Mesenchymal stem cell (in vitro differentiated cells and primary cell): ENCODE results near the gene ATP5ME.

ENCODE experiments used
- DNase-seq: peaks from one replicate; pipeline ENCODE4 v3.0.0-alpha.2; 2013
- H2AFZ ChIP-seq: one replicate; pipeline ENCODE4 v1.6.1; 2013; ENCODE audit warnings: low read depth, mild to moderate bottlenecking, control low read depth, inconsistent platforms, low read length, moderate library complexity
- H2AK5ac ChIP-seq: 2 replicates; pipeline ENCODE4 v1.6.1; 2013; ENCODE audit warnings: low read length, moderate library complexity, mild to moderate bottlenecking, inconsistent platforms; ENCODE audit not compliant: severe bottlenecking
- H2BK120ac ChIP-seq: one replicate; pipeline ENCODE4 v1.6.1; 2013; ENCODE audit warnings: low read depth, mild to moderate bottlenecking, inconsistent platforms, low read length, moderate library complexity
- H2BK12ac ChIP-seq, 2 experiments: one replicate each; pipeline ENCODE4 v1.6.1; 2013; ENCODE audit warnings: inconsistent platforms in 2 of 2, low read length in 2 of 2, mild to moderate bottlenecking in 2 of 2, moderate library complexity in 2 of 2, control low read depth in 1 of 2
- H2BK15ac ChIP-seq: one replicate; pipeline ENCODE4 v1.6.1; 2013; ENCODE audit warnings: mild to moderate bottlenecking, low read depth, inconsistent platforms; ENCODE audit not compliant: poor library complexity, severe bottlenecking
- H2BK5ac ChIP-seq: 2 replicates; pipeline ENCODE4 v1.6.1; 2013; ENCODE audit warnings: low read depth, mild to moderate bottlenecking, low read length, control low read depth, inconsistent platforms; ENCODE audit not compliant: poor library complexity, severe bottlenecking
- H3K14ac ChIP-seq, 2 experiments: one replicate each; pipeline ENCODE4 v1.6.1; 2013; ENCODE audit warnings: inconsistent platforms in 2 of 2, low read length in 2 of 2, control low read depth in 1 of 2, mild to moderate bottlenecking in 1 of 2, moderate library complexity in 1 of 2
- H3K18ac ChIP-seq, 2 experiments: one replicate each; pipeline ENCODE4 v1.6.1; 2013; ENCODE audit warnings: inconsistent platforms in 2 of 2, low read length in 2 of 2, control low read depth in 1 of 2, low read depth in 1 of 2, mild to moderate bottlenecking in 1 of 2
- H3K23ac ChIP-seq, 2 experiments: one replicate each; pipeline ENCODE4 v1.6.1; 2013; ENCODE audit warnings: inconsistent platforms in 2 of 2, low read length in 2 of 2, mild to moderate bottlenecking in 2 of 2, moderate library complexity in 2 of 2, control low read depth in 1 of 2
- H3K27ac ChIP-seq: 2 replicates; pipeline ENCODE4 v1.5.1; 2013; ENCODE audit warnings: mild to moderate bottlenecking, moderate library complexity, low read length, control low read depth, inconsistent platforms; ENCODE audit not compliant: poor library complexity, severe bottlenecking
- H3K27me3 ChIP-seq, 2 experiments: 2 replicates each; pipeline versions ENCODE4 v1.6.1 to v1.7.0; 2013; ENCODE audit warnings: low read length in 2 of 2, mild to moderate bottlenecking in 2 of 2, moderate library complexity in 2 of 2, control low read depth in 1 of 2, inconsistent platforms in 1 of 2; ENCODE audit not compliant: control insufficient read depth in 1 of 2, insufficient read depth in 1 of 2
- H3K36me3 ChIP-seq, 2 experiments: 2 replicates each; pipeline versions ENCODE4 v1.6.1 to v1.7.0; 2013; ENCODE audit warnings: low read length in 2 of 2, control low read depth in 1 of 2, inconsistent platforms in 1 of 2, low read depth in 1 of 2, mild to moderate bottlenecking in 1 of 2; ENCODE audit not compliant: insufficient read depth in 2 of 2, control insufficient read depth in 1 of 2
- H3K4ac ChIP-seq, 2 experiments: one replicate each; pipeline ENCODE4 v1.6.1; 2013; ENCODE audit warnings: inconsistent platforms in 2 of 2, low read length in 2 of 2, mild to moderate bottlenecking in 2 of 2, moderate library complexity in 2 of 2, control low read depth in 1 of 2, low read depth in 1 of 2
- H3K4me1 ChIP-seq: 2 replicates; pipeline ENCODE4 v1.6.1; 2013; ENCODE audit warnings: low read depth, low read length, control low read depth; ENCODE audit not compliant: control insufficient read depth, insufficient read depth
- H3K4me2 ChIP-seq: 2 replicates; pipeline ENCODE4 v1.6.1; 2013; ENCODE audit warnings: low read length, mild to moderate bottlenecking, inconsistent platforms; ENCODE audit not compliant: poor library complexity, severe bottlenecking
- H3K4me3 ChIP-seq, 2 experiments: 2 replicates each; pipeline versions ENCODE4 v1.5.1 to v1.7.0; 2013; ENCODE audit warnings: low read length in 2 of 2, mild to moderate bottlenecking in 2 of 2, control low read depth in 1 of 2, low read depth in 1 of 2; ENCODE audit not compliant: insufficient read depth in 1 of 2
- H3K79me1 ChIP-seq: replicated peaks from 2 replicates; pipeline ENCODE4 v1.6.1; 2013; ENCODE audit warnings: mild to moderate bottlenecking, control low read depth, low read length, inconsistent platforms; ENCODE audit not compliant: poor library complexity, severe bottlenecking
- H3K9ac ChIP-seq: 2 replicates; pipeline ENCODE4 v1.7.0; 2013; ENCODE audit warnings: mild to moderate bottlenecking, low read length, moderate library complexity
- H3K9me3 ChIP-seq: 2 replicates; pipeline ENCODE4 v1.7.0; 2013; ENCODE audit warnings: mild to moderate bottlenecking, low read length; ENCODE audit not compliant: control insufficient read depth
- H4K8ac ChIP-seq: one replicate; pipeline ENCODE4 v1.6.1; 2013; ENCODE audit warnings: inconsistent platforms, mild to moderate bottlenecking, low read length, moderate library complexity
- H4K91ac ChIP-seq: one replicate; pipeline ENCODE4 v1.6.1; 2013; ENCODE audit warnings: mild to moderate bottlenecking, low read length, inconsistent platforms
- WGBS: methylation state at CpG from one replicate; pipeline ENCODE4 v1.1.7; 2013; ENCODE audit warnings: mixed read lengths; 5-methylcytosine and 5-hydroxymethylcytosine counted together

The ATP5ME gene

DNA sequence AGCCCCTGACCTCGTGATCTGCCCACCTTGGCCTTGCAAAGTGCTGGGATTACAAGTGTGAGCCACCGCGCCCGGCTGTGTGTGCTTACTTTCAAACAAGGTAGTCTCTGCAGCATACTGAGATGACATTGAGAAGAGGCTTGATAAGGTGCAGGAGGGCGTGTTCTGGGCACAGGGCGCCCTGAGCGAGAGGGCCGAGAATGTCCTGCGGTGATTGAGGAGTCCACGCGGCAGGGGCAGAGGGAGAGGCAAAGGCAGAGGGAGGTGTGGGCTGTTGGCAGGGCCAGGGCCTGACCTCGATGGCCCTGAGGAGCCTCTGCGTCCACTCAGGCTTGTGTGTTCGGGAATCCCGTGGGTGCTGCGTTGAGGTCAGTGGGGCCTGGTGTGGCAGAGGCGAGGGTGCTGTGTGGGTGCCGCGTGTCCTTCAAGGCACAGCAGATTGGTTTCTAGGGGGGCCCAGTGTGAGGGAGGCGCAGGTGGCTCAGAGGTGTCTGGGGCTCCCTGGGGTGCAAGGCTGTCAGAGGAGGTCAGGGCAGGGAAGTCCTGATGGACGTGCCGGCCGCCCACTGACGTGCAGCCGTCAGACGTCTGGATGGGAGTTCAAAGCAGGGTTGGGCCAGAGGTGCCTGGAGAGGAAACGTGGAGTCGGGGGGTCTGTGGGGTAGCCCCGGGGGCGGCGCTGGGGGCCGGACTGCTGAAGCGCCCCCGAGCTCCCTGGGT, 43.7 kb upstream of the ATP5ME start:
- H3K4ac ChIP-seq, result no peak overlapping the region
- H2BK12ac ChIP-seq, result no peak overlapping the region
- 94% methylated on average over 34 of the region's 34 CpGs for WGBS
- H4K91ac ChIP-seq, result no peak overlapping the region
- H3K27ac ChIP-seq, result no peak overlapping the region
- no peak overlapping the region for H3K9ac ChIP-seq
- no peak overlapping the region for H3K23ac ChIP-seq
- no peak overlapping the region for H4K8ac ChIP-seq
- DNase-seq, result no peak
- H3K14ac ChIP-seq, result no peak overlapping the region
- H2BK120ac ChIP-seq, result no peak overlapping the region
- H3K4me3 ChIP-seq, result no peak overlapping the region
- no peaks in the 10 kb centered on the region for H3K9me3 ChIP-seq
- no peak overlapping the region for H3K18ac ChIP-seq
- no peaks in the 10 kb centered on the region for H3K27me3 ChIP-seq
- H3K4me1 ChIP-seq, result peaks cover 47% of the 10 kb centered on the region
- H3K36me3 ChIP-seq, result peaks cover 8 to 67% of the 10 kb centered on the region in 2 experiments
- H2AK5ac ChIP-seq, result no peak overlapping the region
- H3K79me1 ChIP-seq, result peaks cover 6% of the 10 kb centered on the region
- H3K4me2 ChIP-seq, result no peak overlapping the region
- no peak overlapping the region for H2BK15ac ChIP-seq
- H2AFZ ChIP-seq, result no peak overlapping the region
- H2BK5ac ChIP-seq, result no peak overlapping the region

DNA sequence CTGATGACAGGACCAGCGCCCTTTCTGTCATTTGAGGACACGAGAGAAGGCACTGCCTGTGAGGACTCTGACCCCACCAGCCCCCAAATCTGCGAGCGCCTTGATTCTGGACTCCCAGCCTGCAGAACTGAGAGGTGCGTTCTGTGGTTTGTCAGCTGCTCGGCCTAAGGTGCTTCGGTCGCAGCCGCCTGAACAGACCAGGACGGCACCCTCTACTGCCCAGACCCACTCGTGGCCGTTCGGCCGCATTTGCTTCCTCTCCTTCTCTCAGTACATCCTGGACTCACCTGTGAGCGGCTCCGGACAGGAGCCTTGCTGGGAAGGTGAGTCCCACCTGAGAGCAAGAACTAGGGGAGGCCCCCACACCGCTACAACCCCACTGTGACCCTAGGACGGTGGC, 40.0 kb upstream of the ATP5ME start:
- H3K27me3 ChIP-seq, result no peaks in the 10 kb centered on the region
- H3K4me2 ChIP-seq, result no peak overlapping the region
- no peaks in the 10 kb centered on the region for H3K9me3 ChIP-seq
- no peak overlapping the region for H3K9ac ChIP-seq
- no peak overlapping the region for H4K91ac ChIP-seq
- DNase-seq, result no peak
- no peak overlapping the region for H2BK5ac ChIP-seq
- H4K8ac ChIP-seq, result no peak overlapping the region
- peaks cover 32% of the 10 kb centered on the region for H3K4me1 ChIP-seq
- 98% methylated on average over 18 of the region's 18 CpGs for WGBS
- no peak overlapping the region for H2AFZ ChIP-seq
- no peak overlapping the region for H3K18ac ChIP-seq
- H3K79me1 ChIP-seq, result no peaks in the 10 kb centered on the region
- H2AK5ac ChIP-seq, result no peak overlapping the region
- H3K23ac ChIP-seq, result no peak overlapping the region
- no peak overlapping the region for H3K4me3 ChIP-seq
- no peak overlapping the region for H2BK120ac ChIP-seq
- peaks cover 11 to 41% of the 10 kb centered on the region in 2 experiments for H3K36me3 ChIP-seq
- no peak overlapping the region for H3K4ac ChIP-seq
- H3K14ac ChIP-seq, result no peak overlapping the region
- H2BK15ac ChIP-seq, result no peak overlapping the region
- no peak overlapping the region for H3K27ac ChIP-seq
- no peak overlapping the region for H2BK12ac ChIP-seq

DNA sequence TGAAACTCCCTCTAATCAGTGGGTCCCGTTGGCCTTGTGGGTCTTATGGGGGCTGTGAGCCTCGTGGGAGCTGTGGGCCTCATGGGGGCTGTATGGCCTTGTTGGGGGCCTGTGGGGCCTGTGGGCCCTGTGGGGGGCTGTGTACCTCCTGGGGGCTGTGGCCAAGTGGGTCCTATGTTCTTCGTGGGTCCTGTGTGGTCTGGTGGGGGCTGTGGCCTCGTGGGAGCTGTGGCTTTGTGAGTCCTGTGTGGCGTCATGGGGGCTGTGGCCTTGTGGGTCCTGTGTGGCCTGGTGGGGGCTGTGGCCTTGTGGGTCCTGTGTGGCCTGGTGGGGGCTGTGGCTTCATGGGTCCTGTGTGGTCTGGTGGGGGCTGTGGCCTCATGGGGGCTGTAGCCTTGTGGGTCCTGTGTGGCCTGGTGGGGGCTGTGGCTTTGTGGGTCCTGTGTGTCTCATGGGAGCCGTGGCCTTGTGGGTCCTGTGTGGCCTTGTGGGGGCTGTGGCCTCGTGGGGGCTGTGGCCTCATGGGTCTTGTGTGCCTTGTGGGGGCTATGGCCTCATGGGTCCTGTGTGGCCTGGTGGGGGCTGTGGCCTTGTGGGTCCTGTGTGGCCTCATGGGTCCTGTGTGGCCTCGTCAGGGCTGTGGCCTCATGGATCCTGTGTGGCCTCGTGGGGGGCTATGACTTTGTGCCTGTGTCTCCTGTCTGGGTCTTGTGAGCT, 39.0 kb upstream of the ATP5ME start:
- no peak overlapping the region for H3K4ac ChIP-seq
- H3K14ac ChIP-seq, result no peak overlapping the region
- H2AK5ac ChIP-seq, result no peak overlapping the region
- no peak overlapping the region for H2BK15ac ChIP-seq
- H3K4me3 ChIP-seq, result no peak overlapping the region
- H3K27me3 ChIP-seq, result no peaks in the 10 kb centered on the region
- no peak overlapping the region for H3K4me2 ChIP-seq
- no peak overlapping the region for H3K27ac ChIP-seq
- H3K23ac ChIP-seq, result no peak overlapping the region
- peak overlapping the region; percentile 73 for H4K8ac ChIP-seq
- H3K18ac ChIP-seq, result no peak overlapping the region
- no peak overlapping the region for H2BK120ac ChIP-seq
- DNase-seq, result no peak
- no peak overlapping the region for H2BK5ac ChIP-seq
- H3K36me3 ChIP-seq, result peaks cover 11 to 44% of the 10 kb centered on the region in 2 experiments
- H3K9me3 ChIP-seq, result no peaks in the 10 kb centered on the region
- WGBS, result 97% methylated on average over 9 of the region's 9 CpGs
- no peak overlapping the region for H4K91ac ChIP-seq
- H3K9ac ChIP-seq, result no peak overlapping the region
- H3K4me1 ChIP-seq, result peaks cover 35% of the 10 kb centered on the region
- H2BK12ac ChIP-seq, result no peak overlapping the region
- no peaks in the 10 kb centered on the region for H3K79me1 ChIP-seq
- no peak overlapping the region for H2AFZ ChIP-seq

DNA sequence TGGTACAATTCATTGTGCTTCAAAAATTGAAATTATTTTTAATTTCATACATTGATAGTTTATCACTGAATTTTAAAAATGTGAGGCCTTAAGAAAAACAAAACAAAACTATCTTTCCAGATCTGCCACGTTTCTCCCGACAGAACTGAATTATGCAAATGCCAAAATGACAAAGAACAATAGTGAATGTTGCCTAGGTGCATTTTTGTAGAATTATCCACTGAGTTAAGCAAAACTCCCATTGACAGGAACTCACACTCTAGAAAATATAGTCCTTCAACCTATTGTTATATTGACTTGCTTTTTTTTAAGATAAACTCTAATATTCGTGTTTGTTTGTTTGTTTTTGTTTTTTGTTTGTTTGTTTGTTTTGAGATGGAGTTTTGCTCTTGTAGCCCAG, 38.0 kb upstream of the ATP5ME start:
- Histone ChIP-seq H3K4me1 (peaks cover 37% of the 10 kb centered on the region), H3K9ac (no peak overlapping the region), H3K4me2 (no peak overlapping the region), H2AK5ac (no peak overlapping the region), H3K27me3 (no peaks in the 10 kb centered on the region), H2AFZ (no peak overlapping the region), H2BK120ac (no peak overlapping the region), H3K36me3 (peaks cover 11 to 37% of the 10 kb centered on the region in 2 experiments), H4K8ac (no peak overlapping the region), H3K23ac (no peak overlapping the region), H4K91ac (no peak overlapping the region), H3K18ac (no peak overlapping the region), H2BK15ac (no peak overlapping the region), H3K79me1 (no peaks in the 10 kb centered on the region), H3K27ac (no peak overlapping the region), H3K14ac (no peak overlapping the region), H3K9me3 (no peaks in the 10 kb centered on the region), H3K4me3 (no peak overlapping the region), H3K4ac (no peak overlapping the region), H2BK12ac (no peak overlapping the region), H2BK5ac (no peak overlapping the region)
- WGBS, result 83% methylated on average over 1 of the region's 3 CpGs
- DNase-seq, result no peak
